GM19193 (cell line): ENCODE measurements around the gene DIP2C.

Experiments used
- POLR2A ChIP-seq: IDR thresholded peaks from 4 replicates; pipeline ENCODE4 v1.6.1; 2011; ENCODE audit not compliant: insufficient read depth, insufficient read length; ENCODE audit errors: extremely low read depth

The DIP2C gene

GRCh38 chr10:235915-236314, 453.6 kb downstream of the DIP2C start:
- no peak for TF ChIP-seq POLR2A

DNA sequence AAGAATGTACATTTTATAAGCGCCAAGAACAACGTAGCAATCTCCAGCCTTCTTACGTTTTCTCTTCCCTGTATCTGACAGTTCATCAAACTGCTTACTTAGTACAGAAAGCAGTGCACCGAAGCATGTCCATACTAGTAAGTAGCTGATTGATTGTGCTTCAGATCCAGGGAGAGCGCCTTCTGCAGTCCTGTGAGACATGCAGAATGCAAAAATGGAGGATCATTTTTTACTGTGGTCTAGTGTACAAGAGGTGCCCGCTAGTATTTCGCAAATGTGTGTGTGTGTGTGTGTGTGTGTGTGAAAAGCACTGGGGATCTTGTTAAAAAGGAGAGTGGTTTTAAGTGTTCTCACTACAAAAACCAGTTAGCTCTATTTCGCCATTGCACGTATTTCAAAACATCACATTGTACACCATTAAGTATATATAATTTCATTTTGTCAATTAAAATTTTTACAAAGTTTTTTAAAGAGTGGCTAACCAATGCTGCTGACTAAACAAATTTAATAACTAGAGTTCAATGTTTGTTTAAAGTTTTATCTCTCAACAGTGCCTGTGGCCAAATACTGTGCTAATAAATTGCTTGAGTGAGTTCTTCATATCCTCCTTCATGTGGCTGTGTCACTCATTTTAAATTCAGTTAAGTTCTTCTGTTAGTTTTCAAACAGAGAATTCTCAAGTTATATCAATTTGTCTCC, 454.6 kb downstream of the DIP2C start:
- TF ChIP-seq POLR2A, result no peak

- no peak for TF ChIP-seq POLR2A
These were observed 456.6 kb downstream of the DIP2C start for GRCh38 chr10:232878-233277.

DNA sequence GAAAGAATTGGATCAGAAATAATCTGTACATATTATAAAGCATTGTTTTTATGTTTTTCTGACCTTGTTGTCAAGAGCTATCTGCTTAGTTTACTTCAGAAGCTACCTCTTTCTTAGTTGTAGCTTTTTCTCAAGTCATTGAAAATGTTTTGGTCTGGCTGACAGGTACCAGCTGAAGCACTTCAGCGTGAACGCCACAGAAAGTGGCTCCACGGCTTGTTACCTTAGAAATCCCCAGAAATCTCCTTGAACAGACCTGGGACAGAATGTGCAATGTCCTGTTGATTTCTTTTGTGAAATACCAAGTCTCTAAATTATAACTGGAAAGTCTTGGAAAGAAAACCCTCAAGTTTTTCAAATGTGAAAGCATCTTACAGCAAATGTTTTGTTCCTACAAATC, 457.4 kb downstream of the DIP2C start:
- TF ChIP-seq POLR2A, result no peak

DNA sequence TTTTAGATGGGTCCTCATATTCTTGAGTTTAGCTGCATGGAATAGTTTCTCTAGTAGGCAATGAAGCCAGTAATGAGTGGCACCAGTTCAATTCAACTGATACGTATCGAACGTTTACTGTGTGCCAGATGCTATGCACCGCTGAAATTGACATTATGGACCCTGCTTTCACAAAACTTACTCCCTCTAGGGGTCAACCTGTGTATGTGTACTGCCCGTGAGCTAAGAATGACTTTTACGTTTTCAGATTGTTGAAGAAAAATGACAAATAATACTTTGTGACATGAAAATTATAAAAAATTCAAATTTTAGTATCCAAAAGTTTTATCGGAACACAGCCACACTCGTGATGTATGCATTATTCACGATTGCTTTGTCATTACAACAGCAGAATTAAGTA, 458.7 kb downstream of the DIP2C start:
- no peak for TF ChIP-seq POLR2A

DNA sequence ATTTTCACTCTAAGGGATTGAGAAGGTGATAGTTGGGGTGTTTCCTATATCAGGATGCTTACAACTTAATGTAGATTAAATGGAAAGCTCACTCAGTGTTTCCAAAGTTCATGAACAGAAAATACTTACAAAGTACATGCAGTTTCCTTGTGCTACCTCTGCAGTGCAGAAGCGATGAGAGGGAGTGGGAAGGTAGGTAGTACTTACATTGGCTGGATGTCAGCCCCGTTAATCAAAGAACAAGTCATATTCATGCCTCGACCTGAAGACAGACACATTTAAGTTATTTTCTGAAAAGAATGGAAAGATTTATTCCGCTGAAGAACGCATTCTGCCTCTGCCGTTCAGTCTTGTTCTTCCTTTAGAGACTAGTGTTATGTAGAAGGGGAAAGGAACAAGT, 461.1 kb downstream of the DIP2C start:
- TF ChIP-seq POLR2A, result no peak

GRCh38 chr10:227014-227413, 462.5 kb downstream of the DIP2C start:
- TF ChIP-seq POLR2A, result no peak

- no peak for TF ChIP-seq POLR2A
These were observed 463.4 kb downstream of the DIP2C start for GRCh38 chr10:226018-226417.

DNA sequence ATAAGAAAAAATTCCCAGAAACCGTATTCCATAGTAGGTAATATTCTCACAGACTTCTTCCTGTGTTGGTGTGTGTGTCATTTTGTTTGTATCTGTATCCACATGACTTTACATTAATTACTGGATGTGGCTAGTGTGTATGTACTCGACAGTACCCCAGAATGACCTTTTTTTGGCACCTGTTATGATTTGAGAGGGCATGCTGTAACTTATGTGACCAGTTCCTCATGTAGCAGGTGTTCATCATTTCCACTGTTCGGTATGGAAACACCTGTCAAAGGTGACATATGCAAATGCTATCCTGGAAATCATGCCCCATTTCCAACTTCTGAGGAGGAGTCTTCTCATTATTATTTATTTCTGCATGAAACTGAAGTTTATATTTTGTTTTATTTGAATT, 464.9 kb downstream of the DIP2C start:
- no peak for TF ChIP-seq POLR2A
